ENCODE results near the gene ZNF467.

ZNF467 gene

GRCh38 chr7:149809215-149809614 lies 35.8 kb upstream of the ZNF467 start:
- no peak for TF ChIP-seq CTCF (IDR thresholded peaks at IDR 0.05; ENCODE audit: borderline replicate concordance, control extremely low read depth, extremely low read depth, insufficient read depth, missing control alignments)
- no peak for DNase-seq (ENCODE audit: low spot score)
- in situ Hi-C loops (cut with MboI; ENCODE audit: low sequenced_read_pairs, unreplicated experiment): no loop called here

GRCh38 chr7:149808311-149808710 lies 34.9 kb upstream of the ZNF467 start:
- no peak for DNase-seq (ENCODE audit: low spot score)
- TF ChIP-seq CTCF (IDR thresholded peaks at IDR 0.05; ENCODE audit: borderline replicate concordance, control extremely low read depth, extremely low read depth, insufficient read depth, missing control alignments): no peak
- in situ Hi-C loops (cut with MboI; ENCODE audit: low sequenced_read_pairs, unreplicated experiment): no loop called here

GRCh38 chr7:149806726-149807125 lies 33.3 kb upstream of the ZNF467 start:
- no peak for DNase-seq (ENCODE audit: low spot score)
- in situ Hi-C loops (cut with MboI; ENCODE audit: low sequenced_read_pairs, unreplicated experiment): no loop called here
- TF ChIP-seq CTCF (IDR thresholded peaks at IDR 0.05; ENCODE audit: borderline replicate concordance, control extremely low read depth, extremely low read depth, insufficient read depth, missing control alignments): no peak

- TF ChIP-seq CTCF (IDR thresholded peaks at IDR 0.05; ENCODE audit: borderline replicate concordance, control extremely low read depth, extremely low read depth, insufficient read depth, missing control alignments): no peak
- in situ Hi-C loops (cut with MboI; ENCODE audit: low sequenced_read_pairs, unreplicated experiment): no loop called here
- no peak for DNase-seq (ENCODE audit: low spot score)
Observed at GRCh38 chr7:149804106-149804505, 30.7 kb upstream of the ZNF467 start.

GRCh38 chr7:149803551-149804074 lies 30.2 kb upstream of the ZNF467 start:
- no peak for TF ChIP-seq CTCF (IDR thresholded peaks at IDR 0.05; ENCODE audit: borderline replicate concordance, control extremely low read depth, extremely low read depth, insufficient read depth, missing control alignments)
- DNase-seq (ENCODE audit: low spot score): no peak
- in situ Hi-C loops (cut with MboI; ENCODE audit: low sequenced_read_pairs, unreplicated experiment): no loop called here

- no peak for TF ChIP-seq CTCF (IDR thresholded peaks at IDR 0.05; ENCODE audit: borderline replicate concordance, control extremely low read depth, extremely low read depth, insufficient read depth, missing control alignments)
- DNase-seq (ENCODE audit: low spot score): no peak
- in situ Hi-C loops (cut with MboI; ENCODE audit: low sequenced_read_pairs, unreplicated experiment): no loop called here
Observed at GRCh38 chr7:149802966-149803365, 29.6 kb upstream of the ZNF467 start.

- TF ChIP-seq CTCF (IDR thresholded peaks at IDR 0.05; ENCODE audit: borderline replicate concordance, control extremely low read depth, extremely low read depth, insufficient read depth, missing control alignments): no peak
- in situ Hi-C loops (cut with MboI; ENCODE audit: low sequenced_read_pairs, unreplicated experiment): no loop called here
Observed at GRCh38 chr7:149801816-149802215, 28.4 kb upstream of the ZNF467 start.

More at GRCh38 chr7:149801816-149802215, 28.4 kb upstream of the ZNF467 start:
- no peak for DNase-seq (ENCODE audit: low spot score)

Data from GM13976 (cell line).